Trophoblast cell (in vitro differentiated cells and primary cell): ENCODE data around the gene TTYH1.

ENCODE experiments used
- DNase-seq, 2 donors: peaks; one replicate each; pipeline ENCODE4 v3.0.0-alpha.2; 2016
- H2AFZ ChIP-seq: 2 replicates; pipeline ENCODE4 v1.6.1; 2013; ENCODE audit warnings: low read length, moderate library complexity, mild to moderate bottlenecking; ENCODE audit not compliant: insufficient read depth, poor library complexity
- H2AK5ac ChIP-seq: 2 replicates; pipeline ENCODE4 v1.6.1; 2013; ENCODE audit warnings: mild to moderate bottlenecking, low read length
- H2BK120ac ChIP-seq: 2 replicates; pipeline ENCODE4 v1.6.1; 2013; ENCODE audit warnings: low read length, mild to moderate bottlenecking, moderate library complexity; ENCODE audit not compliant: insufficient read depth, poor library complexity
- H2BK12ac ChIP-seq: 2 replicates; pipeline ENCODE4 v1.6.1; 2013; ENCODE audit warnings: mild to moderate bottlenecking, low read length, moderate library complexity
- H2BK5ac ChIP-seq: 2 replicates; pipeline ENCODE4 v1.6.1; 2013; ENCODE audit warnings: low read length, low read depth, moderate library complexity, mild to moderate bottlenecking; ENCODE audit not compliant: poor library complexity
- H3K14ac ChIP-seq: 2 replicates; pipeline ENCODE4 v1.6.1; 2013; ENCODE audit warnings: mild to moderate bottlenecking, low read length
- H3K18ac ChIP-seq: 2 replicates; pipeline ENCODE4 v1.6.1; 2013; ENCODE audit warnings: mild to moderate bottlenecking, low read length
- H3K23ac ChIP-seq: 2 replicates; pipeline ENCODE4 v1.6.1; 2013; ENCODE audit warnings: low read length
- H3K27ac ChIP-seq: 2 replicates; pipeline ENCODE4 v1.5.1; 2013; ENCODE audit warnings: low read depth, mild to moderate bottlenecking, inconsistent platforms, low read length, moderate library complexity
- H3K27me3 ChIP-seq: 2 replicates; pipeline ENCODE4 v1.6.1; 2013; ENCODE audit warnings: inconsistent platforms, mild to moderate bottlenecking, low read length, moderate library complexity; ENCODE audit not compliant: insufficient read depth
- H3K36me3 ChIP-seq, 2 experiments: 1 replicate in 1 of 2; 2 replicates in 1 of 2; pipeline ENCODE4 v1.6.1; 2013; ENCODE audit warnings: low read length in 2 of 2, mild to moderate bottlenecking in 2 of 2, moderate library complexity in 1 of 2; ENCODE audit not compliant: insufficient read depth in 2 of 2, control insufficient read depth in 1 of 2
- H3K4ac ChIP-seq: 2 replicates; pipeline ENCODE4 v1.6.1; 2013; ENCODE audit warnings: low read depth, mild to moderate bottlenecking, low read length, moderate library complexity
- H3K4me1 ChIP-seq, 2 experiments: 1 replicate in 1 of 2; 2 replicates in 1 of 2; pipeline ENCODE4 v1.6.1; 2013; ENCODE audit warnings: low read length in 2 of 2, mild to moderate bottlenecking in 2 of 2, moderate library complexity in 1 of 2; ENCODE audit not compliant: insufficient read depth in 2 of 2, control insufficient read depth in 1 of 2
- H3K4me2 ChIP-seq: 2 replicates; pipeline ENCODE4 v1.6.1; 2013; ENCODE audit warnings: inconsistent platforms, mild to moderate bottlenecking, low read length, moderate library complexity
- H3K4me3 ChIP-seq: 2 replicates; pipeline ENCODE4 v1.5.1; 2013; ENCODE audit warnings: mild to moderate bottlenecking, low read depth, low read length, inconsistent platforms
- H3K79me1 ChIP-seq: one replicate; pipeline ENCODE4 v1.6.1; 2013; ENCODE audit warnings: low read length
- H3K79me2 ChIP-seq: 2 replicates; pipeline ENCODE4 v1.6.1; 2013; ENCODE audit warnings: low read length, mild to moderate bottlenecking; ENCODE audit not compliant: control insufficient read depth, insufficient read depth, poor library complexity
- H3K9ac ChIP-seq: 2 replicates; pipeline ENCODE4 v1.6.1; 2013; ENCODE audit warnings: mild to moderate bottlenecking, low read length
- H3K9me3 ChIP-seq: 2 replicates; pipeline ENCODE4 v1.6.1; 2013; ENCODE audit warnings: low read depth, mild to moderate bottlenecking, control low read depth, inconsistent platforms, low read length; ENCODE audit not compliant: insufficient read depth
- H4K12ac ChIP-seq: 2 replicates; pipeline ENCODE4 v1.6.1; 2013; ENCODE audit warnings: low read depth, mild to moderate bottlenecking, low read length, moderate library complexity
- H4K8ac ChIP-seq: 2 replicates; pipeline ENCODE4 v1.6.1; 2013; ENCODE audit warnings: low read depth, mild to moderate bottlenecking, low read length, moderate library complexity
- H4K91ac ChIP-seq: one replicate; pipeline ENCODE4 v1.6.1; 2013; ENCODE audit warnings: low read depth, mild to moderate bottlenecking, low read length, moderate library complexity
- WGBS: extraction: QIAGEN DNeasy Blood & Tissue Kit; methylation state at CpG from one replicate; pipeline ENCODE4 v1.1.7; 2013; ENCODE audit warnings: missing lambda C conversion rate; ENCODE audit not compliant: insufficient read length, insufficient coverage; ENCODE audit errors: extremely low coverage; 5-methylcytosine and 5-hydroxymethylcytosine counted together

Gene TTYH1

GRCh38 chr19:54436628-54437252, 21.5 kb downstream of the TTYH1 start:
- Histone ChIP-seq H3K27me3 (no peaks in the 10 kb centered on the region), H3K4ac (no peak overlapping the region), H3K18ac (no peak overlapping the region), H3K9ac (no peak overlapping the region), H3K4me2 (no peak overlapping the region), H4K12ac (no peak overlapping the region), H2BK120ac (no peak overlapping the region), H3K23ac (no peak overlapping the region), H2BK12ac (no peak overlapping the region), H3K79me2 (no peaks in the 10 kb centered on the region), H4K8ac (no peak overlapping the region), H4K91ac (no peak overlapping the region), H3K9me3 (peaks cover 3% of the 10 kb centered on the region), H3K36me3 (peaks cover 9 to 10% of the 10 kb centered on the region in 2 experiments), H2BK5ac (no peak overlapping the region), H2AK5ac (no peak overlapping the region), H2AFZ (no peak overlapping the region), H3K27ac (no peak overlapping the region), H3K79me1 (no peaks in the 10 kb centered on the region), H3K14ac (no peak overlapping the region), H3K4me1 (peaks cover 6 to 11% of the 10 kb centered on the region in 2 experiments), H3K4me3 (no peak overlapping the region)
- WGBS = no CpG with 5 or more reads among the region's 10 CpGs
- DNase-seq = no peak

- Histone ChIP-seq H3K4me1 (peaks cover 2 to 5% of the 10 kb centered on the region in 2 experiments), H4K12ac (no peak overlapping the region), H3K4me3 (no peak overlapping the region), H3K79me1 (no peaks in the 10 kb centered on the region), H2BK12ac (no peak overlapping the region), H3K23ac (no peak overlapping the region), H3K27me3 (no peaks in the 10 kb centered on the region), H3K18ac (no peak overlapping the region), H3K9me3 (peaks cover 3% of the 10 kb centered on the region), H3K4ac (no peak overlapping the region), H2AK5ac (no peak overlapping the region), H3K14ac (no peak overlapping the region), H3K79me2 (no peaks in the 10 kb centered on the region), H3K4me2 (no peak overlapping the region), H3K27ac (no peak overlapping the region), H2BK5ac (no peak overlapping the region), H3K9ac (no peak overlapping the region), H4K8ac (no peak overlapping the region), H3K36me3 (peaks cover 9 to 15% of the 10 kb centered on the region in 2 experiments), H4K91ac (no peak overlapping the region), H2AFZ (no peak overlapping the region), H2BK120ac (no peak overlapping the region)
- peak; percentile 28 to 70 for DNase-seq
- no CpG with 5 or more reads among the region's 15 CpGs for WGBS
Measured at GRCh38 chr19:54439174-54439851, 24.0 kb downstream of the TTYH1 start.

- Histone ChIP-seq H2AFZ (no peak overlapping the region), H2BK5ac (no peak overlapping the region), H3K36me3 (peaks cover 14 to 17% of the 10 kb centered on the region in 2 experiments), H3K9ac (no peak overlapping the region), H3K23ac (no peak overlapping the region), H3K79me2 (no peaks in the 10 kb centered on the region), H3K4me3 (no peak overlapping the region), H4K8ac (no peak overlapping the region), H2BK12ac (no peak overlapping the region), H3K18ac (no peak overlapping the region), H4K12ac (no peak overlapping the region), H2BK120ac (no peak overlapping the region), H3K27ac (no peak overlapping the region), H3K4me1 (no peaks in the 10 kb centered on the region), H2AK5ac (no peak overlapping the region), H3K4ac (no peak overlapping the region), H3K4me2 (no peak overlapping the region), H3K9me3 (peaks cover 3% of the 10 kb centered on the region), H3K14ac (no peak overlapping the region), H3K27me3 (no peaks in the 10 kb centered on the region), H4K91ac (no peak overlapping the region), H3K79me1 (no peaks in the 10 kb centered on the region)
- no peak for DNase-seq
- WGBS = no CpG with 5 or more reads among the region's 5 CpGs
Measured at GRCh38 chr19:54440641-54441040, 25.4 kb downstream of the TTYH1 start.

- no peak for DNase-seq
- no peak overlapping the region for H3K14ac ChIP-seq
- H3K4me2 ChIP-seq = no peak overlapping the region
- no peak overlapping the region for H2BK5ac ChIP-seq
- H3K27me3 ChIP-seq = no peaks in the 10 kb centered on the region
- no peaks in the 10 kb centered on the region for H3K4me1 ChIP-seq
- no peak overlapping the region for H3K18ac ChIP-seq
- H4K91ac ChIP-seq = no peak overlapping the region
- H3K23ac ChIP-seq = no peak overlapping the region
- no peak overlapping the region for H4K8ac ChIP-seq
- H4K12ac ChIP-seq = no peak overlapping the region
- no peak overlapping the region for H3K27ac ChIP-seq
- no peaks in the 10 kb centered on the region for H3K9me3 ChIP-seq
- no peak overlapping the region for H2AFZ ChIP-seq
- H3K36me3 ChIP-seq = peaks cover 8 to 10% of the 10 kb centered on the region in 2 experiments
- H2BK120ac ChIP-seq = no peak overlapping the region
- no peak overlapping the region for H2AK5ac ChIP-seq
- peaks cover 12% of the 10 kb centered on the region for H3K79me1 ChIP-seq
- H3K4ac ChIP-seq = no peak overlapping the region
- H3K79me2 ChIP-seq = peaks cover 7% of the 10 kb centered on the region
- no peak overlapping the region for H3K9ac ChIP-seq
- H3K4me3 ChIP-seq = no peak overlapping the region
- no peak overlapping the region for H2BK12ac ChIP-seq
- WGBS = no CpG with 5 or more reads among the region's 7 CpGs
Measured at GRCh38 chr19:54444737-54445136, 29.5 kb downstream of the TTYH1 start.
